ENCODE measurements around the gene KLB.
"Not testable (repeated sequence)": the region's sequence is repeated elsewhere in the genome, so short reads cannot be mapped to it uniquely, and the experiment has no call there.

Gene KLB

GRCh38 chr4:39375478-39375877 lies 31.3 kb upstream of the KLB start:
- no peaks in the 10 kb centered on the region for H3K27me3 ChIP-seq (ENCODE audit: control insufficient read depth, insufficient read depth, low read length)
- H3K36me3 ChIP-seq (ENCODE audit: control insufficient read depth, insufficient read depth, low read length): no peaks in the 10 kb centered on the region
- H3K4me3 ChIP-seq (ENCODE audit: low read depth, low read length): no peak overlapping the region
- H3K9me3 ChIP-seq (ENCODE audit: control insufficient read depth, insufficient read depth, low read length): peaks cover 9% of the 10 kb centered on the region; the same call in 1 of the 2 replicates
- no peaks in the 10 kb centered on the region for H3K4me1 ChIP-seq (ENCODE audit: control insufficient read depth, insufficient read depth, low read length)
- no peak overlapping the region for H3K9ac ChIP-seq (ENCODE audit: low read depth, low read length)
- no peak overlapping the region for H3K27ac ChIP-seq (ENCODE audit: low read depth, low read length)

DNA sequence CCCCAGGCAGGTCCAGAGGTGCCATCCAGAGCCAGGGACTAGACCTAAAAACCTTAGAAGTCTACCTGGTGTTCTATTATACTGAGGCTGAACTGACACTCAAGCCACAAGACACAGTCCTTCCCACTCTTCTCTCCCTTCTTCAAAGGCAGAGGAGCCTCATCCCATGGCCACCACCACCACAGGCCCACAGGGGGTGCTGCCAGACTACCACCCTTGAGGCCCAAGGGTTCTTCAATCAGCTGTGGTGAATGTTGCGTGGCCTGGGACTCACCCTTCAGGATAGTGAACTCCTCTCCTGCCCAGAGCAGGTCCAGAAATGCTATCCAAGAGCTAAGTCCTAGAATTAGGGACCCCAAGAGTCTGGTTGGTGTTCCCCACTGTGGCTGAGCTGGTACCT lies 23.0 kb upstream of the KLB start:
- Histone ChIP-seq H3K4me1 (ENCODE audit: control insufficient read depth, insufficient read depth, low read length) (peaks cover 4% of the 10 kb centered on the region), H3K27ac (ENCODE audit: low read depth, low read length) (no peak overlapping the region), H3K9me3 (ENCODE audit: control insufficient read depth, insufficient read depth, low read length) (no peaks in the 10 kb centered on the region), H3K27me3 (ENCODE audit: control insufficient read depth, insufficient read depth, low read length) (no peaks in the 10 kb centered on the region), H3K36me3 (ENCODE audit: control insufficient read depth, insufficient read depth, low read length) (no peaks in the 10 kb centered on the region), H3K4me3 (ENCODE audit: low read depth, low read length) (no peak overlapping the region), H3K9ac (ENCODE audit: low read depth, low read length) (no peak overlapping the region)

- H3K9ac ChIP-seq (ENCODE audit: low read depth, low read length): no peak overlapping the region
Observed at GRCh38 chr4:39384563-39384962, 22.2 kb upstream of the KLB start.

GRCh38 chr4:39390603-39391002 lies 16.1 kb upstream of the KLB start:
- H3K9me3 ChIP-seq (ENCODE audit: control insufficient read depth, insufficient read depth, low read length): no peaks in the 10 kb centered on the region
- H3K4me3 ChIP-seq (ENCODE audit: low read depth, low read length): no peak overlapping the region
- no peak overlapping the region for H3K9ac ChIP-seq (ENCODE audit: low read depth, low read length)
- no peaks in the 10 kb centered on the region for H3K27me3 ChIP-seq (ENCODE audit: control insufficient read depth, insufficient read depth, low read length)
- H3K27ac ChIP-seq (ENCODE audit: low read depth, low read length): no peak overlapping the region
- no peaks in the 10 kb centered on the region for H3K4me1 ChIP-seq (ENCODE audit: control insufficient read depth, insufficient read depth, low read length)
- no peaks in the 10 kb centered on the region for H3K36me3 ChIP-seq (ENCODE audit: control insufficient read depth, insufficient read depth, low read length)

More at GRCh38 chr4:39384563-39384962, 22.2 kb upstream of the KLB start:
- H3K27me3 ChIP-seq (ENCODE audit: control insufficient read depth, insufficient read depth, low read length): no peaks in the 10 kb centered on the region
- no peaks in the 10 kb centered on the region for H3K9me3 ChIP-seq (ENCODE audit: control insufficient read depth, insufficient read depth, low read length)
- no peak overlapping the region for H3K27ac ChIP-seq (ENCODE audit: low read depth, low read length)
- H3K4me1 ChIP-seq (ENCODE audit: control insufficient read depth, insufficient read depth, low read length): peaks cover 4% of the 10 kb centered on the region
- H3K36me3 ChIP-seq (ENCODE audit: control insufficient read depth, insufficient read depth, low read length): no peaks in the 10 kb centered on the region
- no peak overlapping the region for H3K4me3 ChIP-seq (ENCODE audit: low read depth, low read length)

- Histone ChIP-seq H3K27me3 (ENCODE audit: control insufficient read depth, insufficient read depth, low read length) (no peaks in the 10 kb centered on the region), H3K4me3 (ENCODE audit: low read depth, low read length) (no peak overlapping the region), H3K27ac (ENCODE audit: low read depth, low read length) (no peak overlapping the region), H3K9ac (ENCODE audit: low read depth, low read length) (no peak overlapping the region), H3K36me3 (ENCODE audit: control insufficient read depth, insufficient read depth, low read length) (no peaks in the 10 kb centered on the region), H3K4me1 (ENCODE audit: control insufficient read depth, insufficient read depth, low read length) (no peaks in the 10 kb centered on the region), H3K9me3 (ENCODE audit: control insufficient read depth, insufficient read depth, low read length) (no peaks in the 10 kb centered on the region)
Observed at GRCh38 chr4:39394706-39395105, 12.0 kb upstream of the KLB start.

DNA sequence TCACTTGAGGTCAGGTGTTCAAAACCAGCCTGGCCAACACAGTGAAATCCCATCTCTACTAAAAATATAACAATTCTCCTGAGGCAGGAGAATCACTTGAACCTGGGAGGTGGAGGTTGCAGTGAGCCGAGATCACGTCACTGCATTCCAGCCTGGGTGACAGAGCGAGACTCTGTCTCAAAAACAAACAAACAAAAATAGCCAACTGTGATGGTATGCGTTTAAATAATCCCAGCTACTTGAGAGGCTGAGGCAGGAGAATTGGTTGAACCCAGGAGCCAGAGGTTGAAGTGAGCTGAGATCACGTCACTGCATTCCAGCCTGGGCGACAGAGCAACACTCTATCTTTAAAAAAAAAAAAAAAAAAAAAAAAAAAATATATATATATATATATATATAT lies 5.1 kb upstream of the KLB start:
- H3K4me1 ChIP-seq (ENCODE audit: control insufficient read depth, insufficient read depth, low read length); H3K27me3 ChIP-seq (ENCODE audit: control insufficient read depth, insufficient read depth, low read length); H3K27ac ChIP-seq (ENCODE audit: low read depth, low read length); H3K9ac ChIP-seq (ENCODE audit: low read depth, low read length); H3K9me3 ChIP-seq (ENCODE audit: control insufficient read depth, insufficient read depth, low read length); H3K36me3 ChIP-seq (ENCODE audit: control insufficient read depth, insufficient read depth, low read length); H3K4me3 ChIP-seq (ENCODE audit: low read depth, low read length): not testable (repeated sequence)

GRCh38 chr4:39407584-39407885 lies 805 bp downstream of the KLB start:
- no peak overlapping the region for H3K4me3 ChIP-seq (ENCODE audit: low read depth, low read length)
- H3K27me3 ChIP-seq (ENCODE audit: control insufficient read depth, insufficient read depth, low read length): no peaks in the 10 kb centered on the region
- H3K9me3 ChIP-seq (ENCODE audit: control insufficient read depth, insufficient read depth, low read length): no peaks in the 10 kb centered on the region
- H3K27ac ChIP-seq (ENCODE audit: low read depth, low read length): no peak overlapping the region
- H3K36me3 ChIP-seq (ENCODE audit: control insufficient read depth, insufficient read depth, low read length): no peaks in the 10 kb centered on the region
- H3K9ac ChIP-seq (ENCODE audit: low read depth, low read length): no peak overlapping the region
- H3K4me1 ChIP-seq (ENCODE audit: control insufficient read depth, insufficient read depth, low read length): no peaks in the 10 kb centered on the region

DNA sequence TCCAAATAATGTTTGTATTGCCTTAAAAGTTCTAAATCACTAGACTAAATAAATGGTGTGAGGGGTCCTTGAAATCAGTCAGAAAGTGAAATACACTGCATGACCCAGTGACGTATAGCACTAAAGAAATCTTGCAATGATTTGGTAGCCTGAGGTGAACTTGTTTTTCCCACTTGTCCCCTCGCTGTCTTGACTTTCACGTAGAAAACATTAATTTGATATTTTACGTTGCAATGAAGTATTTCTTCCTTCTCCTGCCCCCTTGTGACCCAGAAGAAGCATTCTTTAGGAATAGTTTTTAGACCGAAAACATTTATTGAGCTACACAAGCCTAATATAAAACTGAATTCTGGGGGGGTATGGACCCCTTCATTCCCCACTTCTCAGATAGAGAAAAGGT lies 3.7 kb downstream of the KLB start:
- Histone ChIP-seq H3K27ac (ENCODE audit: low read depth, low read length) (no peak overlapping the region), H3K4me3 (ENCODE audit: low read depth, low read length) (no peak overlapping the region), H3K36me3 (ENCODE audit: control insufficient read depth, insufficient read depth, low read length) (no peaks in the 10 kb centered on the region)

GRCh38 chr4:39411561-39411960 lies 4.8 kb downstream of the KLB start:
- H3K36me3 ChIP-seq (ENCODE audit: control insufficient read depth, insufficient read depth, low read length); H3K4me3 ChIP-seq (ENCODE audit: low read depth, low read length); H3K27me3 ChIP-seq (ENCODE audit: control insufficient read depth, insufficient read depth, low read length); H3K9ac ChIP-seq (ENCODE audit: low read depth, low read length); H3K4me1 ChIP-seq (ENCODE audit: control insufficient read depth, insufficient read depth, low read length); H3K27ac ChIP-seq (ENCODE audit: low read depth, low read length); H3K9me3 ChIP-seq (ENCODE audit: control insufficient read depth, insufficient read depth, low read length): not testable (repeated sequence)

More for the DNA sequence above, 3.7 kb downstream of the KLB start:
- no peaks in the 10 kb centered on the region for H3K27me3 ChIP-seq (ENCODE audit: control insufficient read depth, insufficient read depth, low read length)
- no peaks in the 10 kb centered on the region for H3K9me3 ChIP-seq (ENCODE audit: control insufficient read depth, insufficient read depth, low read length)
- no peak overlapping the region for H3K9ac ChIP-seq (ENCODE audit: low read depth, low read length)
- H3K4me1 ChIP-seq (ENCODE audit: control insufficient read depth, insufficient read depth, low read length): no peaks in the 10 kb centered on the region

DNA sequence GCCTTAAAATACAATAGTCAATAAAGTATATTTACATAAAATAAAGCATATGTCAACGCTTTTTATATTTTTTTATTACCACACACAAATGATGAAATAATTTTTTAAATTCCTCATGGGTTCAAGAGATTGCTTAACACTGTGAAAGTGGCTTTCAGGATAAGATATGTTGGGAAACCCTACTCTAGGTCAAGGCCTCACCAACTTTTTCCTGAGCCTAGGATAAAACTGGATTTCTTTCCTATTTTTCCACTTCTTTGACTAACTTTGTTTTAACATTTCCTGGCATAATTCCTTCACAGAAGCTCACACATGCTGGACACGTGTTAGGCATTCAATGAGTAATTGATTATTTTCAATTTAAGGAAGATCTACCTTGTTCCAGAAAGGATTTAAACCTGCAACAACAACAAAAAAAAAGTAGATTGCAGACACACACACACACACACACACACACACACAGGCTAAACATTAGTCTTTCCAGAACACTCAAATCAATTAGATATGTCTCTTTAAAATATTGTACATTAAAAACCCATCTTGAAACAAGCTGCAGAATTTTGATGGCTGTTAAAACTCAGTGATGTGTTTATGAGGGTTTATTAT lies 9.1 kb downstream of the KLB start:
- no peak overlapping the region for H3K4me3 ChIP-seq (ENCODE audit: low read depth, low read length)
- no peaks in the 10 kb centered on the region for H3K4me1 ChIP-seq (ENCODE audit: control insufficient read depth, insufficient read depth, low read length)
- H3K27me3 ChIP-seq (ENCODE audit: control insufficient read depth, insufficient read depth, low read length): no peaks in the 10 kb centered on the region
- no peaks in the 10 kb centered on the region for H3K36me3 ChIP-seq (ENCODE audit: control insufficient read depth, insufficient read depth, low read length)
- no peak overlapping the region for H3K27ac ChIP-seq (ENCODE audit: low read depth, low read length)
- no peaks in the 10 kb centered on the region for H3K9me3 ChIP-seq (ENCODE audit: control insufficient read depth, insufficient read depth, low read length)
- H3K9ac ChIP-seq (ENCODE audit: low read depth, low read length): no peak overlapping the region

DNA sequence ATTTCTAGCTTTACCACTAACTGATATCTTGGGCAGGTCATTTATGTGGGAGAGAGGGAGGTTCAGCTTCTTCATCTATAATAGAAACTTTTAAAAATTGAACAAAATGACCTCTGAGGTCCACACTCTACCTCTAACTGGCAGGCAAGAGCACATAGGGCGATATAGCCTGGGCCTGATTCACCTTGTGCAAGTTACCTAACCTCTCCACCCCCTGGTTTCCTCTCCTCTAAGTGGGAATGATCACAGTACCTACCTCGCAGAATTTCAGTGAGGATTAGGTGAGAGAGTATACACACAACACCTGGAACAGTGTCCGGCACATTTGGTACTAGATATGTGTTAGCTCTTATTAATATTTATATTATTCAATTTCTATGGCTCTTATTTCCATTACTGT lies 15.5 kb downstream of the KLB start:
- no peaks in the 10 kb centered on the region for H3K36me3 ChIP-seq (ENCODE audit: control insufficient read depth, insufficient read depth, low read length)
- no peaks in the 10 kb centered on the region for H3K9me3 ChIP-seq (ENCODE audit: control insufficient read depth, insufficient read depth, low read length)
- no peak overlapping the region for H3K4me3 ChIP-seq (ENCODE audit: low read depth, low read length)
- no peak overlapping the region for H3K9ac ChIP-seq (ENCODE audit: low read depth, low read length)
- no peaks in the 10 kb centered on the region for H3K27me3 ChIP-seq (ENCODE audit: control insufficient read depth, insufficient read depth, low read length)
- H3K27ac ChIP-seq (ENCODE audit: low read depth, low read length): no peak overlapping the region
- H3K4me1 ChIP-seq (ENCODE audit: control insufficient read depth, insufficient read depth, low read length): no peaks in the 10 kb centered on the region

DNA sequence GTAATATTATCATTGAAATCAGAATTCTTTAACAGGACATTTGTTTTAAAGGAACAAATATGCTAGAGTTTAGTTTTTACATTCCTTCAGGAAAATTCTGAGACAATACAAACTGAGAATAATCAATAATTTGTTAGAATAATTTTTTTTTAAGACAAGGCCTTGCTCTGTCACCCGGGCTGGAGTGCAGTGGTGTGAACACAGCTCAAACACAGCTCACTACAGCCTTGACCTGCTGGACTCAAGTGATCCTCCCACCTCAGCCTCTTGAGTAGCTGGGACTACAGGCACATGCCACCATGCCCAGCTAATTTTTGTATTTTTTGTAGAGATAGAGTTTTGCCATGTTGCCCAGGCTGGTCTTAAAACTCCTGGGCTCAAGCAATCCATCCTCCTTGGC lies 18.6 kb downstream of the KLB start:
- H3K4me1 ChIP-seq (ENCODE audit: control insufficient read depth, insufficient read depth, low read length); H3K9me3 ChIP-seq (ENCODE audit: control insufficient read depth, insufficient read depth, low read length); H3K36me3 ChIP-seq (ENCODE audit: control insufficient read depth, insufficient read depth, low read length); H3K4me3 ChIP-seq (ENCODE audit: low read depth, low read length); H3K27ac ChIP-seq (ENCODE audit: low read depth, low read length); H3K27me3 ChIP-seq (ENCODE audit: control insufficient read depth, insufficient read depth, low read length); H3K9ac ChIP-seq (ENCODE audit: low read depth, low read length): not testable (repeated sequence)

Measured in HUES48 (cell line).